Measurements from ENCODE around the gene SRGAP2C.
"Not testable (repeated sequence)": the region's sequence is repeated elsewhere in the genome, so short reads cannot be mapped to it uniquely, and the experiment has no call there.

SRGAP2C gene

DNA sequence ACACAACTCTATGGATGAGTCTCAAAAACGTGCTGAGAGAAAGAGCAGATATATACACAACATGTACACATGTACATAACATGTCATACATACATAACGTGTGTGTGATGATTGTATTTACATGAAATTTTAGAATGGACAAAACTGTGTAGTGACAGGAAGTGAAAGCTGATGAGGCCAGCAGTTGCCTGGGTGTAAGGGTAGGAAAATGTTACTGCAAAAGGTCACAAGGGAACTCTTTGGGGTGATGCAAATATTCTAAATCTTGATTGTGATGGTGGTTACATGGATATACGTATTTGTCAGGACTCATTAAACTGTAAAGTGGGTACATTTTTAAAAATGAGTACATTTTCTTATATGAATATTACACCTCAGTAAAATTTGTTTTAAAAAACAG, 236.7 kb downstream of the SRGAP2C start:
- H3K27ac ChIP-seq (ENCODE audit: insufficient read depth, low read depth, low read length, poor library complexity, severe bottlenecking); H3K36me3 ChIP-seq (ENCODE audit: control insufficient read depth, insufficient read depth, low read length); H3K9me3 ChIP-seq (ENCODE audit: control insufficient read depth, low read length); H3K4me1 ChIP-seq (ENCODE audit: control insufficient read depth, insufficient read depth, low read length); H3K27me3 ChIP-seq (ENCODE audit: control insufficient read depth, insufficient read depth, low read length, poor library complexity, severe bottlenecking); H3K4me3 ChIP-seq (ENCODE audit: insufficient read depth, low read depth, low read length): not testable (repeated sequence)
- 100% methylated on average over 1 of the region's 3 CpGs; no CpG with 5 or more reads in 1 of the 2 experiments for WGBS, 2 experiments

DNA sequence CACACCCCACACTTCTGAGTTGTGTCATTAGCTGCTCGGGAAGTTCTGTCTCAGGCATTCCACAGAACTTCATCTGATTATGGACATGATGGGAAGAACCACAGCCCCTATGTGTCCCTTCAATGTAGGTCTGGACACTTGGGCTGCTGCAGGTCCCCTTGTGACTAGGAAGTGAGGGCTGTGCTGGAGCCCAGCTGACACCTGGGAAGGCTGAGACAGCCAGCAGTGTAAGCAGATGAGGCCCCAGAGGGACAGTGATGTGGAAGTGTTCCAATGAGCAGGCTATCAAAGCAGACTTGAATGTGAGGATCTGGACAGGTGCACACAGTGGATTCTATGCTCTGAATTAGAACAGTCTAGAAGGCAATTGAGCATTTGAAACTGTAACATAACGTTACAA, 239.2 kb downstream of the SRGAP2C start:
- H3K9me3 ChIP-seq (ENCODE audit: control insufficient read depth, low read length); H3K4me1 ChIP-seq (ENCODE audit: control insufficient read depth, insufficient read depth, low read length); H3K27ac ChIP-seq (ENCODE audit: insufficient read depth, low read depth, low read length, poor library complexity, severe bottlenecking); H3K27me3 ChIP-seq (ENCODE audit: control insufficient read depth, insufficient read depth, low read length, poor library complexity, severe bottlenecking); H3K4me3 ChIP-seq (ENCODE audit: insufficient read depth, low read depth, low read length); H3K36me3 ChIP-seq (ENCODE audit: control insufficient read depth, insufficient read depth, low read length): not testable (repeated sequence)
- WGBS, 2 experiments, result 89 to 100% methylated on average over 2 of the region's 2 CpGs

DNA sequence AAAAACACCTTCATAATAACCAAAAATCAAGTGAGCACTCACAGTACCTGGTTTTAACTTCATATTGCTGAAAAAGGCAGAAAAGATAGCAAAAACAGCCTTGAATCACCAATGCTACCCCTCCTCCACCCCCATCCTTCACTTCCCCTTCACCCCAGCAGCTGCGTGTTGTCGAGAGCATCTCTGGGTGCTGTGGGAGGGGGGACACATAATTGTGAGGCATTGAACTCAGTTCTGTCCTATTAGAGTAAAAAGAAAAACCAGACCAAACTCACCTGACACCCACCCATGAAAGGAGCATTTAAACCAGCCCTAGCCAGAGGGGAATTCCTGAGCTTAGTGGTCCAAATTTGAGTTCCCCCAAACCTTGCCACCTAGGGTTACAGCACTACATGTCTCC, 248.7 kb downstream of the SRGAP2C start:
- not testable (repeated sequence) for H3K4me1 ChIP-seq (ENCODE audit: control insufficient read depth, insufficient read depth, low read length); H3K9me3 ChIP-seq (ENCODE audit: control insufficient read depth, low read length); H3K36me3 ChIP-seq (ENCODE audit: control insufficient read depth, insufficient read depth, low read length); H3K4me3 ChIP-seq (ENCODE audit: insufficient read depth, low read depth, low read length); H3K27me3 ChIP-seq (ENCODE audit: control insufficient read depth, insufficient read depth, low read length, poor library complexity, severe bottlenecking); H3K27ac ChIP-seq (ENCODE audit: insufficient read depth, low read depth, low read length, poor library complexity, severe bottlenecking)
- WGBS, 2 experiments, result 100% methylated on average over 2 of the region's 2 CpGs; no CpG with 5 or more reads in 1 of the 2 experiments

DNA sequence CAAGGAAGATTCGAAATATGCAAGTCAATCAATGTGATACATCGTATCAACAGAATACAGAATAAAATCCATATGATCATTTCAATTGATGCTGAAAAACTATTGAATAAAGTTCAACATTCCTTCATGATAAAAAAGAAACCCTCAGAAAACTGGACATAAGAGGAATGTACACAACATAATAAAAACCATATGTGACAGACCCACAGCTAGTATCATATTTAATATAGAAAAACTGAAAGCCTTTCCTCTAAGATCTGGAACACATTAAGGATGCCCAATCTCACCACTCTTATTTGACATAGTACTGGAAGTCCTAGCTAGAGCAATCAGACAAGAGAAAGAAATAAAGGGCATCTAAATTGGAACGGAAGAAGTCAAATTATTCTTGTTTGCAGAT, 254.1 kb downstream of the SRGAP2C start:
- H3K36me3 ChIP-seq (ENCODE audit: control insufficient read depth, insufficient read depth, low read length); H3K4me3 ChIP-seq (ENCODE audit: insufficient read depth, low read depth, low read length); H3K4me1 ChIP-seq (ENCODE audit: control insufficient read depth, insufficient read depth, low read length); H3K9me3 ChIP-seq (ENCODE audit: control insufficient read depth, low read length); H3K27ac ChIP-seq (ENCODE audit: insufficient read depth, low read depth, low read length, poor library complexity, severe bottlenecking); H3K27me3 ChIP-seq (ENCODE audit: control insufficient read depth, insufficient read depth, low read length, poor library complexity, severe bottlenecking): not testable (repeated sequence)
- WGBS, 2 experiments, result 96 to 98% methylated on average over 2 of the region's 3 CpGs

DNA sequence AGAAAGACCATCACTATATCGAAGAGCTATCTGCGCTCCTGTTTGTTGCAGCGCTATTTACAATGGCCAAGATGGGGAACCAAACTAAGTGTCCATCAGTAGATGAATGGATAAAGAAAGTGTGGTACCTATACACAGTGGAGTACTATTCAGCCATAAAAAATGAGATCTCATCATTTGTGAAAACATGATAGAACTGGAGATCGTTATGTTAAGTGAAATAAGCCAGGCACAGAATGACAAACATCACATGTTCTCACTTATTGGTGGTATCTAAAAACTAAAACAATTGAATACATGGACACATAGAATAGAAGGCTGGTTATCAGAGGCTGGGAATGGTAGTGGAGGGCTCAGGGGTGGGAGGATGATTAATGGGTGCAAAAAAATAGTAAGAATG, 256.2 kb downstream of the SRGAP2C start:
- Histone ChIP-seq H3K4me3 (ENCODE audit: insufficient read depth, low read depth, low read length) (no peak overlapping the region), H3K27ac (ENCODE audit: insufficient read depth, low read depth, low read length, poor library complexity, severe bottlenecking) (no peak overlapping the region), H3K36me3 (ENCODE audit: control insufficient read depth, insufficient read depth, low read length) (no peaks in the 10 kb centered on the region), H3K4me1 (ENCODE audit: control insufficient read depth, insufficient read depth, low read length) (no peaks in the 10 kb centered on the region), H3K27me3 (ENCODE audit: control insufficient read depth, insufficient read depth, low read length, poor library complexity, severe bottlenecking) (no peaks in the 10 kb centered on the region), H3K9me3 (ENCODE audit: control insufficient read depth, low read length) (no peaks in the 10 kb centered on the region)
- WGBS, 2 experiments, result 98% methylated on average over 4 of the region's 4 CpGs

Data from ectodermal cell (in vitro differentiated cells).